ENCODE results near the gene CTSZ. TPM values are rescaled to one million over a fixed set of nuclear protein-coding genes. Genes with fewer than 3 reads are reported as not detected.

The CTSZ gene
- total RNA-seq, 2 donors from 2014 or later, result 93.6 to 130 TPM

GRCh38 chr20:58963060-58963584, 43.9 kb downstream of the CTSZ start:
- intact Hi-C loops (cut with DNase I), result no loop called here
- 58% methylated on average over 8 of the region's 8 CpGs for WGBS
- TF ChIP-seq POLR2A (IDR thresholded peaks at IDR 0.05) (no peak), POLR2AphosphoS5 (IDR thresholded peaks at IDR 0.05) (no peak), CTCF (IDR thresholded peaks at IDR 0.05) (no peak)

DNA sequence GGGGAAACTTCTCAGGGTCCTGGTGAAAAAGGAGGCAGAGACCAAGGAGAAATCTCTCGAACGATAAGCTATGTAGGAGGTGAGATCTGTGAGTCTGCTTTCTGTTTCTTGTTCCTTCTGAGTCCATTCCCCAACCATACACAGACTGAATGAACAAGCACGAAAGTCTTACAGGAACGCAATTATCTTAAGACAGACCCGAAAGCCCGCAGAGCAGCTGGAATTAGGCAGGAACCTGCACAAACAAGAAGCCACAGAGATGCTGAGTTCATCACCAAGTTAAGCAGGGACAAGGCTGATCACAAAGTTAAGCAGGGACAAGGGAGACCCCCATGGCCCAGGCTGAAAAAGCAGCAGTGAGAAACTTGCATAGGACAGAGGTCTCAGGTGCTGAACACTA, 47.4 kb downstream of the CTSZ start:
- Histone ChIP-seq H3K4me1 (replicated peaks) (no peaks in the 10 kb centered on the region), H3K9me3 (no peaks in the 10 kb centered on the region), H3K36me3 (no peaks in the 10 kb centered on the region), H3K27me3 (replicated peaks; ENCODE audit: insufficient read depth) (no peaks in the 10 kb centered on the region), H3K27ac (no peak overlapping the region), H3K4me3 (no peak overlapping the region)
- TF ChIP-seq POLR2A (IDR thresholded peaks at IDR 0.05) (no peak), POLR2AphosphoS5 (IDR thresholded peaks at IDR 0.05) (no peak), CTCF (IDR thresholded peaks at IDR 0.05) (no peak)
- 68% methylated on average over 6 of the region's 6 CpGs for WGBS
- intact Hi-C loops (cut with DNase I), result no loop called here
- no peak for DNase-seq (ENCODE audit: low spot score)

More at GRCh38 chr20:58963060-58963584, 43.9 kb downstream of the CTSZ start:
- DNase-seq (ENCODE audit: low spot score), result no peak
- no peak overlapping the region for H3K4me3 ChIP-seq
- no peaks in the 10 kb centered on the region for H3K4me1 ChIP-seq (replicated peaks)
- no peaks in the 10 kb centered on the region for H3K9me3 ChIP-seq
- no peak overlapping the region for H3K27ac ChIP-seq
- no peaks in the 10 kb centered on the region for H3K27me3 ChIP-seq (replicated peaks; ENCODE audit: insufficient read depth)
- no peaks in the 10 kb centered on the region for H3K36me3 ChIP-seq

DNA sequence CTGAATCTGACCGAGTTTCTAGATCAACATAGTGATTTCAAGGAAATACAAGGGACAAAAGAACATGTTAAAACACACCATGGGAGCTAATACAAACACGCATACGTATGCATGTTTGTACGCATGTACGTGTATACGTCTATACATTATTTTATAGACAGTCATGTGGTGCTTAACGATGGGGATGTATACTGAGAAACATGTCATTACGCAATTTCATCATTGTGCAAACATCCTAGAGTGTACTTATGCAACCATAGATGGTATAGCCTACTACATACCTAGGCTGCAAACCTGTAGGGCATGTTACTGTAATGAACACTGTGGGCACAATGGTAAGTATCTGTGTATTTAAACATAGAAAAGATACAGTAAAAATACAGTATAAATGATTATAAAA, 51.0 kb downstream of the CTSZ start:
- Histone ChIP-seq H3K36me3 (no peaks in the 10 kb centered on the region), H3K4me1 (replicated peaks) (no peaks in the 10 kb centered on the region), H3K4me3 (no peak overlapping the region), H3K27ac (no peak overlapping the region), H3K27me3 (replicated peaks; ENCODE audit: insufficient read depth) (no peaks in the 10 kb centered on the region), H3K9me3 (no peaks in the 10 kb centered on the region)
- no peak for DNase-seq (ENCODE audit: low spot score)
- intact Hi-C loops (cut with DNase I), result no loop called here
- 70% methylated on average over 8 of the region's 8 CpGs for WGBS
- no peak for TF ChIP-seq POLR2A (IDR thresholded peaks at IDR 0.05)
- TF ChIP-seq CTCF (IDR thresholded peaks at IDR 0.05), result no peak
- no peak for TF ChIP-seq POLR2AphosphoS5 (IDR thresholded peaks at IDR 0.05)

GRCh38 chr20:58953050-58953449, 54.0 kb downstream of the CTSZ start:
- intact Hi-C loops (cut with DNase I), result no loop called here

More at GRCh38 chr20:58953050-58953449, 54.0 kb downstream of the CTSZ start:
- Histone ChIP-seq H3K4me3 (no peak overlapping the region), H3K9me3 (no peaks in the 10 kb centered on the region), H3K27ac (no peak overlapping the region), H3K27me3 (replicated peaks; ENCODE audit: insufficient read depth) (no peaks in the 10 kb centered on the region), H3K4me1 (replicated peaks) (no peaks in the 10 kb centered on the region), H3K36me3 (no peaks in the 10 kb centered on the region)
- no peak for TF ChIP-seq POLR2A (IDR thresholded peaks at IDR 0.05)
- no peak for TF ChIP-seq POLR2AphosphoS5 (IDR thresholded peaks at IDR 0.05)
- TF ChIP-seq CTCF (IDR thresholded peaks at IDR 0.05), result no peak
- DNase-seq (ENCODE audit: low spot score), result no peak
